GM13977 (cell line): ENCODE data around the gene KRT4.
"Not testable (repeated sequence)": the region's sequence is repeated elsewhere in the genome, so short reads cannot be mapped to it uniquely, and the experiment has no call there.

Source experiments
- DNase-seq: peaks from one replicate; pipeline ENCODE4 v3.0.0; 2012; ENCODE audit warnings: low spot score
- CTCF ChIP-seq: IDR thresholded peaks from 2 replicates; pipeline ENCODE4 v1.5.1; 2012; ENCODE audit warnings: mild to moderate bottlenecking, control low read depth; ENCODE audit not compliant: insufficient read depth; ENCODE audit errors: extremely low read depth, missing control alignments
- in situ Hi-C: fragments of 300-500 bp; cut with MboI; formaldehyde crosslinking; loops from one replicate; pipeline ENCODE4 v1.12.0; 2022; ENCODE audit warnings: low sequenced_read_pairs, low pct_unique_long_range_greater_than_20kb, mixed read lengths, inconsistent platforms; ENCODE audit not compliant: unreplicated experiment

KRT4 gene

DNA sequence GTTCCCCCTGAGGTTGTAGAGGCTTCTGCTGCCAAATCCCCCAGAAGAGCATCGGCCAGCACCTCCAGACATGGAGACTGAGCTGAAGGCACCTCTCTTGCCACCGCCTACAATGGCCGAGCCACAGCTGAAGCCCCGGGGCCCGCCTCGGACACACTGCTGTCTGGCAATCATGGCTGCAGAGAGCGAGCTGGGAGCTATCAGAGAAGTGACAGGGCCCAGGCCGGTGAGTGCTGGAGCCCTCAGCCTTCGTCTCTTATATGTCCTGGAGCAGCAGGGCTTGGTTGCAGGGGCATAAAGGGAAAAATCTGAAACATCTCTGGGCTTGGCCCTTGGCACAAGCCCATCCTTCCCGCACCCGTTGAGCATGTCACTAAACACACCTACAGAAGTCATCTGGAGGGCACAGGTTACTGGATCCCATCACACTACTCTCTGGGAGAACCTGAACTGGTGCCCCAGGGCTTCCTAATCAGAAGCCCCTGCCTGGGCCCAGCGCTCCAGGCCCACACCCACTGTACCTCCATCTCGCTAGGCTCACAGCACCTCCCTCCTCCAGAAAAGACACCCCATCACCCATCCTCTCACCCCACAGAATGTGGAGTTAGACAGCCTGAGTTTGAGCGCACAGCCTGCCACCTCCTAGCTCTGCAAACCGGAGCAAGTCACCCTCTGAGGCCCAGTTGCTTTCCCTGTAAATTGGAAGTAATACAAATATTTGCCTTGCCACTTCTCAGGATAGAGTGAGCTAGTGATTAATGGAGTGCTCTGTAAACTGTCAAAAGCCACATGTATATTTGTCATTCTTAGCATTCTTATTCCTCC, at the start of gene KRT4:
Gene KRT4, minus strand, starts transcription at position 232 of the 825 bp plus-strand sequence. Its CDS starts 58 bp downstream, at position 174.
- DNase-seq, result no peak
- in situ Hi-C loops, result no loop called here
- TF ChIP-seq CTCF, result no peak

DNA sequence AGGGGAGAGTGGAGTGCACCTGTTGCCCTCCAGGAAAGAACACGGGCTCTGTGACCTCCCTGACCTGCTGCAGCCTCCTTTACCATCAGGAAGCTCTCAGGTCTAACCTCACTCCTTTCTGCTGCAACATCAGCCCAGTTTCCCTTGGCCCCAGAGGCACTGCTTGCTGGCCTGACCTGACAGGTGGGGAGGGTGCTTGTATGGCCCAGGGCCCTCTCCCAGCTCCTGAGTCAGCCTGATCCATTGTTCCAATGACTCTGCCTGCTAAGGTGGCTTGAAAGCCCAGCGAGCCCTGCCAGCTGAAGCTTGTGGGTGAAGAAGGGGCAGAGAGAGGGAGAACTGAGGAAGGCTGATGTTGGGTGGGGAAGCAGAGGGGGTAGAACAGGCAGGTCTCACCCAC, 48.1 kb upstream of the KRT4 start:
- TF ChIP-seq CTCF, result no peak
- no peak for DNase-seq
- in situ Hi-C loops, result no loop called here

GRCh38 chr12:52861511-52861910, 47.6 kb upstream of the KRT4 start:
- DNase-seq, result no peak
- in situ Hi-C loops, result no loop called here
- TF ChIP-seq CTCF, result no peak

DNA sequence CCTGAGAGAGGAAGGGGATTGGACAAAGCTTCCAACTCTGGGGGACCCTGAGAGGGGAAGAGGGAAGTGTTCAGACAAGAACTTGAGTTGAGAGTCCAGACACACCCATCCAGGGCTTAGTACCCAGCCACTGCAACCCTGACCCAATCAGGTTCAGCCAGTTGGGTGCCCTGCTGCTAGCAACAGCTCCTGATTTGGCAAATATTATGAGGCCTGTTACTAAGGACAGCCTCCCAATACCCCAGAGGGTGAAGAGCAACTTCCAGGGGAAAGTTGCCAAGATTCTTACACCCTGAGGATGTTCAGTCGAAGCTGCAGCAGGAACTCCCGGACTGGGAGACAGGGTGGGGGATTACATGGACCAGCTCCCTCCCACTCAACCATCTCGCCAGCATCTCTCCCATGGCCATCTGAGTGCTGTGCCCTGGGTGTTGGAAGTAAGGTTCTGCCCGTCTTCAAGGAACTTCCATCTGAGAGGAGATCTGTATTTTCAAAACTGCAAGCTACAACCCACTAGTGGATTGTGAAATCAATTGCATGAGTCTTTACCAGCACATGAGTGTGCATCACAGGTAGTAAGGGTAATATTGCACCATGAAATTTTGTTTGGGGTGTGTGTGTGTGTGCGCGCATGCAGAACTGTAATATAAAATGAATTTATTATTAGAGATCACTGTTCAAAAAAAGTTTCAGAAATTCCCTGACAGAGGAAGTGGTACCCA, 46.3 kb upstream of the KRT4 start:
- no peak for DNase-seq
- in situ Hi-C loops, result no loop called here
- no peak for TF ChIP-seq CTCF

DNA sequence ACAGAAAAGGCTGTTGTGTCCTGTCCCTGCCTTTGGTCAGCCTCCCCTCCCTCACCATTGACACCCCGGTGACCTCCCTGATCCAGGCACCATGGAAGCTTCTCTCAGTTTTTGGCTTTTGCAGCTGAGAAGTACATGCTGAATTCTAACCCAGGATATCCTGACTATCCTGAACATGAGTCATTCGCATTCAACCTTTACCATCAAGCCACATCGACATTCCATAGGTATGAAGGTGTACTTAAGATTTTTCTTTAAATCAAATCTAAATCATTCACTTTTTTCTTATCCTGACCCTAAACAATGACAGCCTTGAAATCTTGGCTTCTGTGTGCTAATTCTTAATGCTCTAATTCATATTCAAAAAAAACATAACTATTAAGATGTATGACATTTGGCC, 43.6 kb upstream of the KRT4 start:
- no peak for DNase-seq
- no peak for TF ChIP-seq CTCF
- in situ Hi-C loops, result no loop called here

DNA sequence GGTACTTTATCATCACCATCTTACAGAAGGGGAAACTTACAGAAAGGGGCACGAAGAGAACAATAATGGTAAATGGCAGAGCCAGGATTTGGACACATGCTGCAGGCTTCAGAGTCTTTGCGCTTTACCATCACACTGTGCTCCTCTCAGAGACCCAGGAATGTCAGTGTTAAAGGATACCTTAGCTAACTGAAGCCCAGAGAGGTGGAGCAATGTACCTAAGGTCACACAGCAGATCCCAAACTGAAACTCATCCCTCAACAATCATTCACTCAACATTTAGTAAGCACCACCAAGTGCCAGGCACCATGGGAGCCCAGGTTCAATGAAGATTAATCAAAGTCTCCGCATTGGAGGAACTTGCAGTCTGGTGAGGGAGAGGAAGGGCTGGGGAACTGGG, 42.9 kb upstream of the KRT4 start:
- in situ Hi-C loops, result no loop called here
- DNase-seq, result no peak
- no peak for TF ChIP-seq CTCF

GRCh38 chr12:52856077-52856476, 42.2 kb upstream of the KRT4 start:
- in situ Hi-C loops, DNase-seq: not testable (repeated sequence)
